Astrocyte of the cerebellum (primary cell): ENCODE results near the gene ZNF771.

ENCODE experiments used
- DNase-seq: peaks from one replicate; pipeline ENCODE4 v3.0.0-alpha.2; 2011; ENCODE audit warnings: low read depth
- H3K4me3 ChIP-seq: 2 replicates; pipeline ENCODE4 v1.5.1; 2011; ENCODE audit warnings: mild to moderate bottlenecking, low read depth, low read length, moderate library complexity
- in situ Hi-C: cut with HindIII; loops from 2 replicates; pipeline ENCODE4 v1.10.0; 2017; ENCODE audit warnings: low sequenced_read_pairs
- TF ChIP-seq, protein P1 (sequence below): IDR thresholded peaks from 2 replicates; pipeline ENCODE4 v1.5.1; 2012; ENCODE audit warnings: low read length, low read depth, moderate library complexity, mild to moderate bottlenecking; ENCODE audit errors: missing control alignments

Gene ZNF771

DNA sequence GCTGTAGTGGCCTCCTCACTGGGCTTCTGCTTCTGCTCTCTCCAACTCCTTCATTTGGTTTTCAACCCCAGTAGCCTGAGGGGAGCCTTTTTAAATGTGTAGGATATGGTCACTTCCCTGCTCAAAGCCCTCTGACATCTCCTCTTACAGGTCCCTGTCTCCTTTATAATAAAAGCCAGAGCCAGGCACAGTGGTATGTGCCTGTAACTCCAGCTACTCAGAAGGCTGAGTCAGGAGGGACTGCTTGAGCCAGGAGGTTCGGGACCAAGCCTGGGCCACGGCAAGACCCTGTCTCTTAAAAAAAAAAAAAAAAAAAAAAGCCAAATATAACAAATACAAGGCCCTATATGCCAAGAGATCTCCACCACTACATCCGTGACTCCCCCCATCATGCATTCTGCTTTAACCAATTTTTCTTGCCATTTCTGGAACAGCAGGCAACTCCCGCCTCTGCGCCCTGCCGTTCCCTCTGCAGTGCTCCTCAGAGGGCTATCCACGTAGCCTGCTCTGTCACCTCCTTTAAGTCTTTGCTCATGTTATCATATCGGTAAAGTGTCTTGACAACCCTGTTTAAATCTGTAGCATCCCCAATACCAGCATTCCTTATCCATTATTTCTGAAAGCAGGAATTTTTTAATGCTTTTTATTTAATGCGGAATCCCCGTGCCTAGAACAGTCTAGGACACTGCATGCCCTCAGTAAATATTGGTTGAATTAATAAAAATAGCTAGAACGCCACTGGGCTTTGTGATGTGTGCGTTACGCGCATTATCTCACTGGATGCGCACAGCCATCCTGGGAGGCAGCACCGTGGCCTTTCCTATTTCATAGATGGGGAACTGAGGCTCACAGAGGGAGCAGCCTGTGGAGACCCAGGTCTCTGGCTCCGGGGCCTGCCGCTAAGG is 9.5 kb downstream of the ZNF771 start:
- peak overlapping the region; percentile 51 for H3K4me3 ChIP-seq
- in situ Hi-C loops: no loop called here
- TF ChIP-seq, protein P1, sequence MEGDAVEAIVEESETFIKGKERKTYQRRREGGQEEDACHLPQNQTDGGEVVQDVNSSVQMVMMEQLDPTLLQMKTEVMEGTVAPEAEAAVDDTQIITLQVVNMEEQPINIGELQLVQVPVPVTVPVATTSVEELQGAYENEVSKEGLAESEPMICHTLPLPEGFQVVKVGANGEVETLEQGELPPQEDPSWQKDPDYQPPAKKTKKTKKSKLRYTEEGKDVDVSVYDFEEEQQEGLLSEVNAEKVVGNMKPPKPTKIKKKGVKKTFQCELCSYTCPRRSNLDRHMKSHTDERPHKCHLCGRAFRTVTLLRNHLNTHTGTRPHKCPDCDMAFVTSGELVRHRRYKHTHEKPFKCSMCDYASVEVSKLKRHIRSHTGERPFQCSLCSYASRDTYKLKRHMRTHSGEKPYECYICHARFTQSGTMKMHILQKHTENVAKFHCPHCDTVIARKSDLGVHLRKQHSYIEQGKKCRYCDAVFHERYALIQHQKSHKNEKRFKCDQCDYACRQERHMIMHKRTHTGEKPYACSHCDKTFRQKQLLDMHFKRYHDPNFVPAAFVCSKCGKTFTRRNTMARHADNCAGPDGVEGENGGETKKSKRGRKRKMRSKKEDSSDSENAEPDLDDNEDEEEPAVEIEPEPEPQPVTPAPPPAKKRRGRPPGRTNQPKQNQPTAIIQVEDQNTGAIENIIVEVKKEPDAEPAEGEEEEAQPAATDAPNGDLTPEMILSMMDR: no peak
- DNase-seq: no peak

DNA sequence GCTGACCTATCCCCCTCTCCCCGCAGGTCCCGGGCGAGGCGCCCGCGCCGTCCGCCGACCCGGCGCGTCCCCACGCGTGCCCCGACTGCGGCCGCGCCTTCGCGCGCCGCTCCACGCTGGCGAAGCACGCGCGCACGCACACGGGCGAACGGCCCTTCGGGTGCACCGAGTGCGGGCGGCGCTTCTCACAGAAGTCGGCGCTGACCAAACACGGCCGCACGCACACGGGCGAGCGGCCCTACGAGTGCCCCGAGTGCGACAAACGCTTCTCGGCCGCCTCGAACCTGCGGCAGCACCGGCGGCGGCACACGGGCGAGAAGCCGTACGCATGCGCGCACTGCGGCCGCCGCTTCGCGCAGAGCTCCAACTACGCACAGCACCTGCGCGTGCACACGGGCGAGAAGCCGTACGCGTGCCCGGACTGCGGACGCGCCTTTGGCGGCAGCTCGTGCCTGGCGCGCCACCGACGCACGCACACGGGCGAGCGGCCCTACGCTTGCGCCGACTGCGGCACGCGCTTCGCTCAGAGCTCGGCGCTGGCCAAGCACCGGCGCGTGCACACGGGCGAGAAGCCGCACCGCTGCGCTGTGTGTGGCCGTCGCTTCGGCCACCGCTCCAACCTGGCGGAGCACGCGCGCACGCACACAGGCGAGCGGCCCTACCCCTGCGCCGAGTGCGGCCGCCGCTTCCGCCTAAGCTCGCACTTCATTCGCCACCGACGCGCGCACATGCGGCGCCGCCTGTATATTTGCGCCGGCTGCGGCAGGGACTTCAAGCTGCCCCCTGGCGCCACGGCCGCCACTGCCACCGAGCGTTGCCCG is 10.3 kb downstream of the ZNF771 start:
- TF ChIP-seq, protein P1: no peak
- peak; percentile 73 for DNase-seq
- in situ Hi-C loops: no loop called here
- H3K4me3 ChIP-seq: peak overlapping the region; percentile 51

DNA sequence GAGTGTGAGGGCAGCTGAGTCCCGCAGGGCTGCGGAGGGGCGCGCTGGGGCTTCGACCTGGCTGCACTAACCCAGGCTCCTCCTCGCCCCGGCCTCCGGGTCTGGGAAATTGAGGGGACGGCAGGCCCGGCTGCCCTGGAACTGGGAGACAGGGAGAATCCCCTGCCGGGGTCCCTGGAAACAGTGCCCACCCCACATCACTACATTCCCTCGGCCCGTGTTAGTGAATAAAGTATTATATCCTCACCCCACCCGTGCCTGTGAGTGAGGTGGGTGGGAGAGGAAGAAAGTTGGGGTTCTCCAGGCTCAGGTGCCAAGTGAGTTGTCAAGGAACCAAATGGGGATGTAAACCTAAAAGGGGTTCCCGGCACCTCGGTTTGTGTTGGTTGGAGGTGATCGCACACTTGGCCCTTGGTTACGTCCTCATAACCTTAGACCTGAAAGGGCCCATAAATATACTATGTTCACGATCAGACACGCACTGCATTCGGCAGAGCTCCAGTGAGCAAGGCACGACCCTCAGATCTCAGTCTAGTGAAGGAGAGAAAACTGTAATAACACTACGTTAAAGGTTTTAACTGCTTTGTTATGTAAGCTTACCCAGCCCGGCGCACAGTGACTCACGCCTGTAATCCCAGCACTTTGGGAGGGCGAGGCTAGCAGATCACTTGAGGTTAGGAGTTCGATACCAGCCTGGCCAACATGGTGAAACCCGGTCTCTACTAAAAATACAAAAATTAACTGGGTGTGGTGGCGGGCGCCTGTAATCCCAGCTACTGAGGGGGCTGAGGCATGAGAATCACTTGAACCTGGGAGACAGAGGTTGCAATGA is 11.2 kb downstream of the ZNF771 start:
- no peak for DNase-seq
- in situ Hi-C loops: no loop called here
- H3K4me3 ChIP-seq: peak overlapping the region; percentile 51
- TF ChIP-seq, protein P1: no peak

DNA sequence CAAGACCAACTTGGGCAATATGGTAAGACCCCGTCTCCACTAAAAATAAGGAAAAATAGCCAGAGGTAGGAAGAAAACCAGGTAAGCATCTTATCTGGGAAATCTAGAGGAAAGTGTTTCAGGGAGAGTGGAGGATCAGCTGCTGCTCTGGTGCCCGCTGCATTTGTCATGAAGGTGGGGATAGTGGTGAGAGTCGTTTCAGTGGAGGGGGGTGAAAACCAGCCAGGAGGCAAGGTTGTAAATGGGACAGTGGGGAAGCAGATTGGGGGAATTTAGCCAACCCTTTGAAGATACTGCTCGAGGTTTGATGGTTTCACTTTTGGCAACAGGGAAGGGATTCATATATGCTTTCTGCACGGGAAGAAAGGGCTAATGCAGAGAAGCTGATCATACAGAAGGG is 13.6 kb downstream of the ZNF771 start:
- no peak overlapping the region for H3K4me3 ChIP-seq
- in situ Hi-C loops: no loop called here
- TF ChIP-seq, protein P1: no peak
- no peak for DNase-seq

DNA sequence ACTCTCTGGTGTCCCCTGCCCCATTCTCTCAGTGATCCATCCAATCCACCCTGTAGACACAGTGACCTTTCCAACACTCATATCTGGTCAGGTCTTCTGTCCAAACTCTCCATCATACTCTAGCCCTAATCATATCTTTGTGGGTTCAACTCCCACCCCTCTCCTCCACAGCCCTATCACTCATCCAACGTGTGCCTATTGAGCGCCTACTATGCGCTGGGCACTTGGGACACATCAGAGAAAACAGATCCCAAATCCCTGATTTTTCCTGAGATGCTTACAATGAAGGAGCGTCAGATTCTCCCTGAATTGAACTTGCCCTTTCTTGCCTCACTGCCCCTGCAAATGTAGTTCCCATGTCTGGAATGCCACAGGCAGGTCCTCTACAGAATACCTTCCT is 20.6 kb downstream of the ZNF771 start:
- TF ChIP-seq, protein P1: no peak
- DNase-seq: no peak
- H3K4me3 ChIP-seq: no peak overlapping the region
- in situ Hi-C loops: no loop called here

DNA sequence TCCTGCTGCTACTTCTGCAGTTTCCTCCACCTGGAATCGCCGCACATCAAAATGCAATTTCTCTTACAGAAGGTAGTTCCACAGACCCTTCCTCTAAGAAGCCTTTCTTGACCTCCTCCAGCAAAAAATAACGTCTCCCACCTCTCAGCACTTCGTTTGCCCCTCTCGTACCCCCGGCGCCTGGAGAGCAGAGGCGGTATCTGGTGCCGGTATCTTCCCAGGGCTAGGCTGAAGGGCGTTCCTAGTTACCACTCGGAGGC is 21.9 kb downstream of the ZNF771 start:
- in situ Hi-C loops: no loop called here
- TF ChIP-seq, protein P1: no peak

More for the DNA sequence above, 21.9 kb downstream of the ZNF771 start:
- H3K4me3 ChIP-seq: peak overlapping the region; percentile 56
- no peak for DNase-seq
